MM.1S (cell line): ENCODE data around the gene PTPRN2.

Source experiments
- DNase-seq: peaks from one replicate; pipeline ENCODE4 v3.0.0-alpha.2; 2015
- H2AFZ ChIP-seq: fragments of 300-600 bp; sonication (generic); 2 replicates; pipeline ENCODE4 v1.6.0; 2016; ENCODE audit warnings: antibody characterized with exemption, low read length
- H3F3A ChIP-seq: fragments of 300-600 bp; sonication (generic); 2 replicates; pipeline ENCODE4 v1.6.1; 2016; ENCODE audit warnings: mild to moderate bottlenecking, antibody characterized with exemption, low read length, moderate library complexity, mixed read lengths; ENCODE audit not compliant: insufficient read depth
- H3K27ac ChIP-seq: fragments of 300-600 bp; sonication (generic); 2 replicates; pipeline ENCODE4 v1.5.1; 2016; ENCODE audit warnings: mild to moderate bottlenecking, low read length
- H3K27me3 ChIP-seq: fragments of 300-600 bp; sonication (generic); replicated peaks from 2 replicates; pipeline ENCODE4 v1.6.0; 2016; ENCODE audit warnings: low read length; ENCODE audit not compliant: insufficient read depth
- H3K36me3 ChIP-seq: fragments of 300-600 bp; sonication (generic); replicated peaks from 2 replicates; pipeline ENCODE4 v1.6.1; 2016; ENCODE audit warnings: mild to moderate bottlenecking, low read length, mixed read lengths; ENCODE audit not compliant: insufficient read depth
- H3K4me1 ChIP-seq: fragments of 300-600 bp; sonication (generic); 2 replicates; pipeline ENCODE4 v1.6.1; 2016; ENCODE audit warnings: low read length, mixed read lengths
- H3K4me2 ChIP-seq: fragments of 300-600 bp; sonication (generic); 2 replicates; pipeline ENCODE4 v1.6.0; 2016; ENCODE audit warnings: low read depth, low read length
- H3K4me3 ChIP-seq: fragments of 300-600 bp; sonication (generic); 2 replicates; pipeline ENCODE4 v1.5.1; 2016; ENCODE audit warnings: low read length, mixed read lengths
- H3K79me2 ChIP-seq: fragments of 300-600 bp; sonication (generic); 2 replicates; pipeline ENCODE4 v1.6.1; 2016; ENCODE audit warnings: mixed run types, low read length, mixed read lengths
- H3K9ac ChIP-seq: fragments of 300-600 bp; sonication (generic); 2 replicates; pipeline ENCODE4 v1.6.1; 2016; ENCODE audit warnings: low read length, mixed read lengths
- H3K9me2 ChIP-seq: fragments of 300-600 bp; sonication (generic); replicated peaks from 2 replicates; pipeline ENCODE4 v1.6.1; 2016; ENCODE audit warnings: mild to moderate bottlenecking, low read length, mixed read lengths; ENCODE audit not compliant: insufficient read depth
- H3K9me3 ChIP-seq: fragments of 300-600 bp; sonication (generic); replicated peaks from 2 replicates; pipeline ENCODE4 v1.6.1; 2016; ENCODE audit warnings: mild to moderate bottlenecking, low read length, mixed read lengths; ENCODE audit not compliant: insufficient read depth
- H4K20me1 ChIP-seq: fragments of 300-600 bp; sonication (generic); 2 replicates; pipeline ENCODE4 v1.6.1; 2016; ENCODE audit warnings: mild to moderate bottlenecking, low read length, moderate library complexity, mixed read lengths; ENCODE audit not compliant: insufficient read depth
- EZH2 ChIP-seq: fragments of 300-600 bp; sonication (generic); optimal IDR thresholded peaks from 2 replicates; pipeline ENCODE3; 2017; ENCODE audit warnings: low read depth, mild to moderate bottlenecking, antibody characterized with exemption, low read length, mixed read lengths
- EZH2phosphoT487 ChIP-seq: fragments of 300-600 bp; sonication (generic); IDR thresholded peaks from 2 replicates; pipeline ENCODE4 v1.6.1; 2018; ENCODE audit warnings: antibody characterized with exemption, low read length
- TF ChIP-seq, protein P1 (sequence below): fragments of 300-600 bp; sonication (generic); IDR thresholded peaks from 2 replicates; pipeline ENCODE4 v1.5.1; 2016; ENCODE audit warnings: antibody characterized with exemption, low read length, mixed read lengths

The PTPRN2 gene

DNA sequence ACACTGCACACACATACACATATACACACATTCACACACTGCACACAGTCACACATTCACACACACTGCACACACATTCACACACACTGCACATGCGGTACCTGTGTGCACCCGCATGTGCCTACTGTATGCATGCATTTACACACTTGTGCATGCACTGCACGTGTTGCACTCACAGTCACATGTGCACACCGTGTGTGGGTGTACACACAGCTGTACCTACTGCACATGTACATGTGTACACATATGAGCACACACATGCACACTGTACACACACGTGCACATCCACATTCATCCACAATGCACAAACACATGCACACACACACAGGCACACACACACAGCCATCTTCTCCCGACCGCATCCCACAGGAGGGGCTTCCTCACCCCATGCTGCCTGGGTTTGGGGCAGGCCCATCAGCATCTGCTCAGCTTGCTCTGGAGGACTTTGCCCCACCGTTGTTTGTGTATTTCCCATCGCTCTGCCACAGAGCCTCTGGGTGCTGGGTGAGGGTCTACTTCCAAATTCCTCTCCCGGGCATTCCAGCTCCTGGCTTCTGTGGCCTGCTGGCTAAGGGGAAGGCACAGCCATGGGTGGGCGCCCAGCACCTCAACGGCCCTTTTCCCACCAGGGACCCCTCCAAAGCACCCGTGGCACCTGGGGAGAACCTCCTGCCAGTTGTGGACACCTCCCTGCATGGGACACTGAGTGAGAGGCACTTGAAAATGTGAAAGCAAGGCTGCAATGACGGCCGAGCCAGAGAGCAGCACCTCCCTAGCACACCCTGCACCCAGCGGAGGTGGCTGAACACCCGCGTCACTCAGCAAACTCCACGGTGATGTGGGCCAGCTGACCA, 324.3 kb downstream of the PTPRN2 start:
- no peaks in the 10 kb centered on the region for H3K9me2 ChIP-seq
- H3K79me2 ChIP-seq: no peaks in the 10 kb centered on the region
- TF ChIP-seq, protein P1, sequence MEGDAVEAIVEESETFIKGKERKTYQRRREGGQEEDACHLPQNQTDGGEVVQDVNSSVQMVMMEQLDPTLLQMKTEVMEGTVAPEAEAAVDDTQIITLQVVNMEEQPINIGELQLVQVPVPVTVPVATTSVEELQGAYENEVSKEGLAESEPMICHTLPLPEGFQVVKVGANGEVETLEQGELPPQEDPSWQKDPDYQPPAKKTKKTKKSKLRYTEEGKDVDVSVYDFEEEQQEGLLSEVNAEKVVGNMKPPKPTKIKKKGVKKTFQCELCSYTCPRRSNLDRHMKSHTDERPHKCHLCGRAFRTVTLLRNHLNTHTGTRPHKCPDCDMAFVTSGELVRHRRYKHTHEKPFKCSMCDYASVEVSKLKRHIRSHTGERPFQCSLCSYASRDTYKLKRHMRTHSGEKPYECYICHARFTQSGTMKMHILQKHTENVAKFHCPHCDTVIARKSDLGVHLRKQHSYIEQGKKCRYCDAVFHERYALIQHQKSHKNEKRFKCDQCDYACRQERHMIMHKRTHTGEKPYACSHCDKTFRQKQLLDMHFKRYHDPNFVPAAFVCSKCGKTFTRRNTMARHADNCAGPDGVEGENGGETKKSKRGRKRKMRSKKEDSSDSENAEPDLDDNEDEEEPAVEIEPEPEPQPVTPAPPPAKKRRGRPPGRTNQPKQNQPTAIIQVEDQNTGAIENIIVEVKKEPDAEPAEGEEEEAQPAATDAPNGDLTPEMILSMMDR: no peak
- no peak for TF ChIP-seq EZH2
- TF ChIP-seq EZH2phosphoT487: no peak
- no peak overlapping the region for H3K4me3 ChIP-seq
- no peak for DNase-seq
- no peak overlapping the region for H3K4me2 ChIP-seq
- no peaks in the 10 kb centered on the region for H4K20me1 ChIP-seq
- H3F3A ChIP-seq: no peaks in the 10 kb centered on the region
- no peak overlapping the region for H3K27ac ChIP-seq
- no peak overlapping the region for H3K9ac ChIP-seq
- no peaks in the 10 kb centered on the region for H3K4me1 ChIP-seq
- no peaks in the 10 kb centered on the region for H3K36me3 ChIP-seq
- no peak overlapping the region for H2AFZ ChIP-seq
- H3K27me3 ChIP-seq: peaks cover 44% of the 10 kb centered on the region
- no peaks in the 10 kb centered on the region for H3K9me3 ChIP-seq

DNA sequence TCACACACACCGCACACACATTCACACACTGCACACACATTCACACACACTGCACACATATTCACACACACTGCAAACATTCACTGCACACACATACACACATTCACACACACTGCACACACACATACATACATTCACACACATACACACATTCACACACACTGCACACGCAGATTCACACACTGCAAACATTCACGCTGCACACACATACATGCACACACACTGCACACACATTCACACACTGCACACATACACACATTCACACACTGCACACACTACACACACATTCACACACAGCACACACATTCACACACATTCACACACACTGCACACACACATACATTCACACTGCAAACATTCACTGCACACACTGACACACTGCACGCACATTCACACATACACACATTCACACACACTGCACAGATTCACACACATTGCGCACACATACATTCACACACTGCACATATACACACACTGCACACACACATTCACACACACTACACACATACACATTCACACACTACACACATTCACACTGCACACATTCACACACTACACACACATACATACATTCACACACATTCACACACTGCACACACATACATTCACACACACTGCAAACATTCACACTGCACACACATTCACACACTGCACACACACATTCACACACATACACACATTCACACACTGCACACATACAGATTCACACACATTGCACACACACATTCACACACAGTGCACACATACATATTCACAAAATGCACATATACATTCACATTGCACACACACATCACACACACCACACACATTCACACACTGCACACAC, 325.1 kb downstream of the PTPRN2 start:
- Histone ChIP-seq H3K4me3 (no peak overlapping the region), H3K9me3 (no peaks in the 10 kb centered on the region), H4K20me1 (no peaks in the 10 kb centered on the region)

DNA sequence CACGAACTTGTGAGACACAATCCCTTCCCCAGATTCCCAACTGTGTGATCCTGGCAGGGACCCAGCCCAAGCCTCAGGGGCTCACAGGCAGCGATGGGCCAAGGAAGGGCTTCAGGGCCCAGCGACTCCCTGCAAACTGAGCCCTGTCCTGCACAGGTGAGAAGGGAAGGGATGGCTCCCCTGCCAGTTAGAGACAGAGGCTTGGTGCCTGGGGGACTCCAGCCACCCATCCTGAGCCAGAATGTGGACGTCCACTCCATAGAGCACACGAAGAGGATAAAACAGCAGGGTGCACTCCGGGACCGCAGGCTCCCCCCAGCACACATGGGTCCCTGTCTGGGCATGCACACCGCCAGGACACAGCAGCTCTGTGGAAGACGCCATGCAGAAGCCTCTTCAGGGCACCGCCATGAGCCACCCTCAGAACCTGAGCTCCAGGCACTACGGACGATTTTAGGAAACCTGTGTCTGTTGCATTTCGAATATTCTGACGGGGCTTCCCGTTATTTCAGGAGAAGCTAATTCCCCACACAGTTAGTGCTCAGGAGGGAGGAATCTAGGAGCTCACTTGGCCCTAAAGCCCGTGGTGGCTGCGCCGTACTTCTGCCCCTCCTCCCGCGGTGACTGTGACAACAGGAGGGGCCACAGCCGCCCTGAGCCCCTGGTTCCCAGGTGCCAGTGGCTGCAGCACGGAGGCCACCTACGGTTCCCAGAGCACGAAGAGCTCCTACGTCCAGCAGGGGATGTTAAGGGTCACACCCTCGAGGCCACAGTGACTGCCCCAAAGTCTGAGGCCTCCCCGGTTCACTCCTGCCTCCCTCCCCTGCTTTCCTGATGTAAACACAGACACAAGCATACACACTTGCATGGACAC, 326.0 kb downstream of the PTPRN2 start:
- H3K79me2 ChIP-seq: no peaks in the 10 kb centered on the region
- H3K27me3 ChIP-seq: peaks cover 44% of the 10 kb centered on the region
- no peaks in the 10 kb centered on the region for H3K4me1 ChIP-seq
- no peaks in the 10 kb centered on the region for H3K9me3 ChIP-seq
- no peak overlapping the region for H3K4me3 ChIP-seq
- TF ChIP-seq, protein P1: no peak
- TF ChIP-seq EZH2phosphoT487 (no peak), EZH2 (no peak)
- no peaks in the 10 kb centered on the region for H3F3A ChIP-seq
- H3K36me3 ChIP-seq: no peaks in the 10 kb centered on the region
- no peak overlapping the region for H2AFZ ChIP-seq
- H3K27ac ChIP-seq: no peak overlapping the region
- H3K9me2 ChIP-seq: no peaks in the 10 kb centered on the region
- no peak overlapping the region for H3K9ac ChIP-seq
- H3K4me2 ChIP-seq: no peak overlapping the region
- no peak for DNase-seq
- H4K20me1 ChIP-seq: no peaks in the 10 kb centered on the region

More for the DNA sequence above, 325.1 kb downstream of the PTPRN2 start:
- no peak for DNase-seq
- no peak overlapping the region for H3K9ac ChIP-seq
- H3K27me3 ChIP-seq: peaks cover 44% of the 10 kb centered on the region
- H3K9me2 ChIP-seq: no peaks in the 10 kb centered on the region
- no peaks in the 10 kb centered on the region for H3K79me2 ChIP-seq
- no peaks in the 10 kb centered on the region for H3F3A ChIP-seq
- no peak overlapping the region for H2AFZ ChIP-seq
- H3K27ac ChIP-seq: no peak overlapping the region
- TF ChIP-seq EZH2: no peak
- TF ChIP-seq, protein P1: no peak
- TF ChIP-seq EZH2phosphoT487: no peak
- H3K4me1 ChIP-seq: no peaks in the 10 kb centered on the region
- no peak overlapping the region for H3K4me2 ChIP-seq
- H3K36me3 ChIP-seq: no peaks in the 10 kb centered on the region
